HG03280 (cell line): ENCODE measurements around the gene CAV3.

ENCODE experiments used
- ATAC-seq: cut with Tn5 transposase; IDR thresholded peaks from one replicate; pipeline ENCODE4 v1.9.1; 2021; ENCODE audit warnings: mild to moderate bottlenecking, moderate library complexity; ENCODE audit not compliant: unreplicated experiment

CAV3 gene

GRCh38 chr3:8784676-8785435, 51.3 kb downstream of the CAV3 start:
- no peak for ATAC-seq

- ATAC-seq, result no peak
Measured at GRCh38 chr3:8790529-8790928, 56.9 kb downstream of the CAV3 start.

- no peak for ATAC-seq
Measured at GRCh38 chr3:8793242-8793641, 59.6 kb downstream of the CAV3 start.

DNA sequence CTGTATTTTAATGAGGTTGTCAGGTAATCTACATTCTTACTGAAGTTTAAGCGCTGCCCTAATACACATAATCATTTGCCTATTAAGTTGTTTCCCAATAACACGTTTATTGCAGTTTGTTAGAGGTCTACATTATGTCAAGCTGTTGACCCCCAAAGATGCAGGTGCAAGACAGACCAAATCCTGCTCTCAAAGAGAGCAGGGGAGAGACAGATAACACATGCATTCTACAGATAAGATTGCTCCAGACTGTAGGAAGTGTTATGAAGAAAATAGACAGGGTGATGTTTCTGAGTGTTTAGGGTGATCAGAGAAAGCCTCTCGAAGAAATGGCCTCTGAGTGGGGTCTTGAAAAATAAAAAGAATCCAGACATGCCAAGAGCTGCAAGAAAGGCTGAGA, 60.6 kb downstream of the CAV3 start:
- no peak for ATAC-seq
